ENCODE results near the gene WDR55.

- TF ChIP-seq POLR2AphosphoS5 (IDR thresholded peaks at IDR 0.05; ENCODE audit: low read depth, low read length) = no peak
- TF ChIP-seq, protein P1, sequence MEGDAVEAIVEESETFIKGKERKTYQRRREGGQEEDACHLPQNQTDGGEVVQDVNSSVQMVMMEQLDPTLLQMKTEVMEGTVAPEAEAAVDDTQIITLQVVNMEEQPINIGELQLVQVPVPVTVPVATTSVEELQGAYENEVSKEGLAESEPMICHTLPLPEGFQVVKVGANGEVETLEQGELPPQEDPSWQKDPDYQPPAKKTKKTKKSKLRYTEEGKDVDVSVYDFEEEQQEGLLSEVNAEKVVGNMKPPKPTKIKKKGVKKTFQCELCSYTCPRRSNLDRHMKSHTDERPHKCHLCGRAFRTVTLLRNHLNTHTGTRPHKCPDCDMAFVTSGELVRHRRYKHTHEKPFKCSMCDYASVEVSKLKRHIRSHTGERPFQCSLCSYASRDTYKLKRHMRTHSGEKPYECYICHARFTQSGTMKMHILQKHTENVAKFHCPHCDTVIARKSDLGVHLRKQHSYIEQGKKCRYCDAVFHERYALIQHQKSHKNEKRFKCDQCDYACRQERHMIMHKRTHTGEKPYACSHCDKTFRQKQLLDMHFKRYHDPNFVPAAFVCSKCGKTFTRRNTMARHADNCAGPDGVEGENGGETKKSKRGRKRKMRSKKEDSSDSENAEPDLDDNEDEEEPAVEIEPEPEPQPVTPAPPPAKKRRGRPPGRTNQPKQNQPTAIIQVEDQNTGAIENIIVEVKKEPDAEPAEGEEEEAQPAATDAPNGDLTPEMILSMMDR (IDR thresholded peaks at IDR 0.05) = no peak
These were observed 36.7 kb upstream of the WDR55 start for GRCh38 chr5:140627972-140628371.

Measured in Panc1 (cell line).